GM18508 (cell line): ENCODE data around the gene KIRREL1.

Experiments
- ATAC-seq: cut with Tn5 transposase; IDR thresholded peaks from one replicate; pipeline ENCODE4 v1.9.1; 2021; ENCODE audit warnings: moderate number of reproducible peaks; ENCODE audit not compliant: insufficient read depth, unreplicated experiment

Gene KIRREL1

GRCh38 chr1:158003406-158003800 is 10.0 kb downstream of the KIRREL1 start:
- ATAC-seq = no peak

- ATAC-seq = no peak
Observed at GRCh38 chr1:158005224-158005623, 11.8 kb downstream of the KIRREL1 start.

GRCh38 chr1:158007180-158007579 is 13.7 kb downstream of the KIRREL1 start:
- no peak for ATAC-seq

GRCh38 chr1:158007667-158008386 is 14.4 kb downstream of the KIRREL1 start:
- no peak for ATAC-seq

GRCh38 chr1:158008630-158009029 is 15.2 kb downstream of the KIRREL1 start:
- no peak for ATAC-seq

- ATAC-seq = no peak
Observed at GRCh38 chr1:158011714-158012113, 18.3 kb downstream of the KIRREL1 start.

GRCh38 chr1:158013840-158014730 is 20.6 kb downstream of the KIRREL1 start:
- no peak for ATAC-seq

- ATAC-seq = no peak
Observed at GRCh38 chr1:158014731-158015320, 21.4 kb downstream of the KIRREL1 start.

GRCh38 chr1:158016651-158017335 is 23.3 kb downstream of the KIRREL1 start:
- ATAC-seq = no peak

- no peak for ATAC-seq
Observed at GRCh38 chr1:158017800-158018595, 24.6 kb downstream of the KIRREL1 start.

GRCh38 chr1:158019171-158019868 is 25.9 kb downstream of the KIRREL1 start:
- ATAC-seq = no peak

- no peak for ATAC-seq
Observed at GRCh38 chr1:158020259-158020885, 26.9 kb downstream of the KIRREL1 start.

GRCh38 chr1:158020886-158021620 is 27.6 kb downstream of the KIRREL1 start:
- no peak for ATAC-seq

- no peak for ATAC-seq
Observed at GRCh38 chr1:158021721-158022120, 28.3 kb downstream of the KIRREL1 start.

GRCh38 chr1:158022554-158023312 is 29.3 kb downstream of the KIRREL1 start:
- no peak for ATAC-seq

GRCh38 chr1:158024737-158025136 is 31.3 kb downstream of the KIRREL1 start:
- no peak for ATAC-seq

- ATAC-seq = no peak
Observed at GRCh38 chr1:158025576-158026230, 32.3 kb downstream of the KIRREL1 start.
